Parathyroid adenoma (tissue), 2 donors: ENCODE measurements around the gene PPARGC1A.
A peak's percentile ranks its signal among the peaks of the same experiment; 100 is the strongest.

Source experiments
- H2AFZ ChIP-seq: fragments of 300-600 bp; sonication (generic); one replicate; pipeline ENCODE4 v1.7.0; 2017; ENCODE audit warnings: antibody characterized with exemption, mild to moderate bottlenecking
- H3K27ac ChIP-seq: fragments of 300-600 bp; sonication (generic); one replicate; pipeline ENCODE4 v1.7.0; 2017
- H3K27me3 ChIP-seq: fragments of 300-600 bp; sonication (generic); one replicate; pipeline ENCODE4 v1.7.0; 2017; ENCODE audit warnings: low read length; ENCODE audit not compliant: control insufficient read depth, insufficient read depth
- H3K36me3 ChIP-seq: fragments of 300-600 bp; sonication (generic); one replicate; pipeline ENCODE4 v1.7.0; 2017; ENCODE audit warnings: low read length; ENCODE audit not compliant: control insufficient read depth, insufficient read depth
- H3K4me1 ChIP-seq: fragments of 300-600 bp; sonication (generic); one replicate; pipeline ENCODE4 v1.7.0; 2017; ENCODE audit warnings: control low read depth
- H3K4me2 ChIP-seq: fragments of 300-600 bp; sonication (generic); one replicate; pipeline ENCODE4 v1.7.0; 2017; ENCODE audit warnings: low read length
- H3K4me3 ChIP-seq: fragments of 300-600 bp; sonication (generic); one replicate; pipeline ENCODE4 v1.7.0; 2017; ENCODE audit warnings: low read depth, low read length
- H3K79me2 ChIP-seq: fragments of 300-600 bp; sonication (generic); one replicate; pipeline ENCODE4 v1.7.0; 2017; ENCODE audit warnings: control low read depth
- H3K9ac ChIP-seq: fragments of 300-600 bp; sonication (generic); one replicate; pipeline ENCODE4 v1.7.0; 2017; ENCODE audit warnings: mild to moderate bottlenecking
- H3K9me3 ChIP-seq: fragments of 300-600 bp; sonication (generic); one replicate; pipeline ENCODE4 v1.7.0; 2017; ENCODE audit warnings: low read length; ENCODE audit not compliant: control insufficient read depth
- CTCF ChIP-seq: fragments of 300-600 bp; sonication (generic); IDR thresholded peaks from one replicate; pipeline ENCODE4 v1.7.0; 2017; ENCODE audit warnings: antibody characterized with exemption, mild to moderate bottlenecking
- donor health status: primary hyperparathyroidism.

PPARGC1A gene

GRCh38 chr4:23889814-23890341 is at the start of gene PPARGC1A:
PPARGC1A (minus strand) TSS chr4:23890047; CDS start chr4:23889957, 90 bp downstream.
- TF ChIP-seq CTCF, result no peak
- Histone ChIP-seq H3K4me3 (peak within 1 kb of the TSS; percentile 95), H3K36me3 (no peaks in the 10 kb centered on the region), H3K27ac (peak within 1 kb of the TSS; percentile 98), H2AFZ (peak within 1 kb of the TSS; percentile 69), H3K9ac (peak within 1 kb of the TSS; percentile 84), H3K4me2 (peak within 1 kb of the TSS; percentile 75), H3K27me3 (no peaks in the 10 kb centered on the region), H3K79me2 (peaks cover 6% of the 10 kb centered on the region), H3K9me3 (no peaks in the 10 kb centered on the region), H3K4me1 (peaks cover 17% of the 10 kb centered on the region)

- no peak overlapping the region for H3K27ac ChIP-seq
- no peak overlapping the region for H3K4me3 ChIP-seq
- TF ChIP-seq CTCF, result no peak
- no peaks in the 10 kb centered on the region for H3K9me3 ChIP-seq
- no peaks in the 10 kb centered on the region for H3K36me3 ChIP-seq
- no peak overlapping the region for H3K9ac ChIP-seq
- no peaks in the 10 kb centered on the region for H3K27me3 ChIP-seq
- no peaks in the 10 kb centered on the region for H3K79me2 ChIP-seq
- H3K4me1 ChIP-seq, result no peaks in the 10 kb centered on the region
- no peak overlapping the region for H3K4me2 ChIP-seq
- H2AFZ ChIP-seq, result no peak overlapping the region
These were observed 48.9 kb upstream of the PPARGC1A start for GRCh38 chr4:23938796-23939195.

- Histone ChIP-seq H3K9me3 (no peaks in the 10 kb centered on the region), H3K79me2 (no peaks in the 10 kb centered on the region), H3K4me2 (no peak overlapping the region), H3K9ac (no peak overlapping the region), H3K36me3 (no peaks in the 10 kb centered on the region), H3K4me3 (no peak overlapping the region), H3K27me3 (no peaks in the 10 kb centered on the region), H2AFZ (no peak overlapping the region), H3K27ac (no peak overlapping the region), H3K4me1 (no peaks in the 10 kb centered on the region)
- TF ChIP-seq CTCF, result no peak
These were observed 47.3 kb upstream of the PPARGC1A start for GRCh38 chr4:23937173-23937572.

DNA sequence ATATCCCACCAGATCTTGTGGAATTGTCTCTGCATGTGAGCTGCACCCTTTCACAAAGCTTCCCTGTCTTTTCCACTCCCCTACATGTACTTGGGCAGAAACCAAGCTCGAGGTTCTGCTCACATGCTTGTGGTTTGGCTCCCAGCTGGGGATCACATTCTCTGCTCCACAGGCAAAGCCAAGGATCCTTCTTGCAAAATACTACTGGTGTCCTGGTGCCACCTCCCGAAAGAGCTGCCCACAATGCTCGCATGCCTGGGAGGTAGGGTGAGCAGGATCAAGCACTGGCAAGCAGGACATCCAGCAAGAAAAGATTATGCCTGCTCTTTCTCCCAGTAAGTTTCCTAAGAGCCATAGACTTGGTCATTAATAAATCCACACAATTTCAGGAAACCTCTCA is 45.1 kb upstream of the PPARGC1A start:
- Histone ChIP-seq H3K4me2 (no peak overlapping the region), H3K27ac (no peak overlapping the region)

More for the DNA sequence above, 45.1 kb upstream of the PPARGC1A start:
- no peak for TF ChIP-seq CTCF
- Histone ChIP-seq H3K9me3 (no peaks in the 10 kb centered on the region), H3K4me3 (no peak overlapping the region), H3K4me1 (peaks cover 7% of the 10 kb centered on the region), H3K9ac (no peak overlapping the region), H3K36me3 (no peaks in the 10 kb centered on the region), H2AFZ (peak overlapping the region; percentile 38), H3K27me3 (no peaks in the 10 kb centered on the region), H3K79me2 (no peaks in the 10 kb centered on the region)
